WTC11 (cell line): ENCODE data around the gene AXL. TPM values are rescaled to one million over a fixed set of nuclear protein-coding genes. Genes with fewer than 3 reads are reported as not detected.

Experiments used
- ATAC-seq: fragments of 200-7000 bp; cut with Tn5 transposase; 2 replicates; pipeline ENCODE4 v1.10.0; 2021; ENCODE audit warnings: mild to moderate bottlenecking, moderate library complexity
- CTCF ChIA-PET: fragments of 300-600 bp; sonication (Branson Sonifier 250); formaldehyde crosslinking; loops from one replicate; lab custom pipeline; 2021; ENCODE audit warnings: antibody characterized with exemption; lab: Charles Lee
- POLR2A ChIA-PET: fragments of 350-600 bp; sonication (Branson Sonifier 250); formaldehyde crosslinking; loops from one replicate; lab custom pipeline; 2021; ENCODE audit warnings: antibody characterized with exemption; lab: Charles Lee
- DNase-seq: peaks from one replicate; pipeline ENCODE4 v3.0.0; 2021; ENCODE audit warnings: low spot score
- H3K27ac Mint-ChIP-seq: 2 replicates; pipeline ENCODE4 v1.8.0; 2021; ENCODE audit warnings: mixed read lengths
- H3K27me3 Mint-ChIP-seq: 2 replicates; pipeline ENCODE4 v1.8.0; 2021; ENCODE audit warnings: low read depth, mild to moderate bottlenecking, moderate library complexity, mixed read lengths
- H3K36me3 Mint-ChIP-seq: 2 replicates; pipeline ENCODE4 v1.8.0; 2021; ENCODE audit warnings: mixed read lengths
- H3K4me1 Mint-ChIP-seq: 2 replicates; pipeline ENCODE4 v1.8.0; 2022; ENCODE audit warnings: mixed read lengths
- H3K4me3 Mint-ChIP-seq: 2 replicates; pipeline ENCODE4 v1.8.0; 2021; ENCODE audit warnings: mild to moderate bottlenecking, moderate library complexity, mixed read lengths
- H3K9me3 Mint-ChIP-seq: 2 replicates; pipeline ENCODE4 v1.8.0; 2021; ENCODE audit warnings: mixed read lengths
- EMX1 ChIP-seq: fragments of 250-450 bp; sonication (Bioruptor Pico); IDR thresholded peaks from 2 replicates; pipeline ENCODE4 v1.8.0; 2021; ENCODE audit warnings: mild to moderate bottlenecking
- ESRRA ChIP-seq: sonication (generic); formaldehyde crosslinking; IDR thresholded peaks from 2 replicates; pipeline ENCODE4 v1.8.1; 2022; ENCODE audit warnings: mild to moderate bottlenecking, missing genetic modification reagents, borderline replicate concordance
- MYBL2 ChIP-seq: sonication (generic); formaldehyde crosslinking; IDR thresholded peaks from 2 replicates; pipeline ENCODE4 v1.8.1; 2023; ENCODE audit warnings: mild to moderate bottlenecking, moderate library complexity, missing genetic modification reagents
- NR3C1 ChIP-seq: sonication (generic); formaldehyde crosslinking; conservative IDR thresholded peaks from 2 replicates; pipeline ENCODE4 v1.8.1; 2023; ENCODE audit warnings: low read depth, mild to moderate bottlenecking, missing genetic modification reagents
- SMAD4 ChIP-seq: sonication (generic); formaldehyde crosslinking; IDR thresholded peaks from 2 replicates; pipeline ENCODE4 v1.8.0; 2022; ENCODE audit warnings: mild to moderate bottlenecking, missing genetic modification reagents
- ZNF219 ChIP-seq: sonication (generic); formaldehyde crosslinking; IDR thresholded peaks from 2 replicates; pipeline ENCODE4 v1.8.0; 2023; ENCODE audit warnings: missing genetic modification reagents, mild to moderate bottlenecking, borderline replicate concordance
- total RNA-seq: library from RNA; stranded (reverse); gene quantifications from 3 replicates; pipeline ENCODE4 v1.2.3, GENCODE V29; 2021
- TF ChIP-seq, protein P1 (sequence below): sonication (generic); formaldehyde crosslinking; IDR thresholded peaks from 2 replicates; pipeline ENCODE4 v1.8.1; 2022; ENCODE audit warnings: mild to moderate bottlenecking, moderate library complexity, missing genetic modification reagents
- TF ChIP-seq, protein P2 (sequence below): sonication (generic); formaldehyde crosslinking; IDR thresholded peaks from 2 replicates; pipeline ENCODE4 v1.8.1; 2023; ENCODE audit warnings: mild to moderate bottlenecking, moderate library complexity, missing genetic modification reagents
- TF ChIP-seq, protein P3 (sequence below): sonication (generic); formaldehyde crosslinking; IDR thresholded peaks from 2 replicates; pipeline ENCODE4 v1.8.0; 2022; ENCODE audit warnings: mild to moderate bottlenecking, missing genetic modification reagents
- TF ChIP-seq, protein P4 (sequence below): fragments of 250-450 bp; sonication (Bioruptor Pico); conservative IDR thresholded peaks from 2 replicates; pipeline ENCODE4 v1.9.0; 2021; ENCODE audit warnings: mild to moderate bottlenecking
- TF ChIP-seq, protein P5 (sequence below): fragments of 250-450 bp; sonication (Bioruptor Pico); IDR thresholded peaks from 2 replicates; pipeline ENCODE4 v1.8.0; 2021; ENCODE audit warnings: mild to moderate bottlenecking
- TF ChIP-seq, protein P6 (sequence below): sonication (generic); formaldehyde crosslinking; IDR thresholded peaks from 2 replicates; pipeline ENCODE4 v1.8.1; 2023; ENCODE audit warnings: mild to moderate bottlenecking, missing genetic modification reagents, borderline replicate concordance
- TF ChIP-seq, protein P7 (sequence below): sonication (generic); formaldehyde crosslinking; conservative IDR thresholded peaks from 2 replicates; pipeline ENCODE4 v1.8.1; 2022; ENCODE audit warnings: mild to moderate bottlenecking, missing genetic modification reagents
- TF ChIP-seq, protein P8 (sequence below): sonication (generic); formaldehyde crosslinking; IDR thresholded peaks from 2 replicates; pipeline ENCODE4 v1.8.0; 2023; ENCODE audit warnings: missing genetic modification reagents

AXL gene
- total RNA-seq, 1 experiment from 2014 or later: 25.0 TPM

DNA sequence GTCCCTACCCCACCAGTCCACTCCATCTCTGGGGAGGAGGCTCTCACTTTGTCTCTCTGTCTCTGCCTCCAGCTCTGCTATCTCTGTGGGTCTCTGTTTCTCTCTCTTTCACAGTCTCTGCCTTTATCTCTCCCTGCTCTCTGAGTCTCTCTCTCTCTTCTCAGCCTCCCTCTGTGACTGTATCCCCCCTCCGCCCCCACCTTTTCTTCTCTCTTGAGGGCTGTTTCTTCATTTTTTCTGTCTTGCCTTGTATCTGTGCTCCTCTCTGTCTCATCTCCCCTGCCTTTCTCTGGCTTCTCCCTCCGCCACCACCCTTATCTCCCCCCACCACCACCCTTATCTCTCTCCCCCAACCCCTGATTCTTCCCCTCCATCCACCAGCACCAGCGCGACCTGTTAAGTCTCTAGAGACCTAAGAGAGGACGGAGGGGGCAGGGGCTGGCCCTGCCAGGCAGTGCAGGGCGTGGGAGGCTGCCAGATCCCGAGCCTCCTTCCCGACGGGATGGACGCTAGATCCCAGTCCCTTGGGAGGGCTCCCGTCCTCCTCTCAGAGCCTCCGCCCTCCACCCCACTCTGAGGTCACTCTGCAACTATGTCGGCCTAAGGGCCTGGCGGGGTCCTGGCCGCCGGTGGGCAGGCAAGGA is 1.0 kb downstream of the AXL start (continued):
- TF ChIP-seq, protein P1, sequence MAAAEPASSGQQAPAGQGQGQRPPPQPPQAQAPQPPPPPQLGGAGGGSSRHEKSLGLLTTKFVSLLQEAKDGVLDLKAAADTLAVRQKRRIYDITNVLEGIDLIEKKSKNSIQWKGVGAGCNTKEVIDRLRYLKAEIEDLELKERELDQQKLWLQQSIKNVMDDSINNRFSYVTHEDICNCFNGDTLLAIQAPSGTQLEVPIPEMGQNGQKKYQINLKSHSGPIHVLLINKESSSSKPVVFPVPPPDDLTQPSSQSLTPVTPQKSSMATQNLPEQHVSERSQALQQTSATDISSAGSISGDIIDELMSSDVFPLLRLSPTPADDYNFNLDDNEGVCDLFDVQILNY (CRISPR knock-in tag): no peak
- TF ChIP-seq EMX1 (CRISPR knock-in tag) (no peak), NR3C1 (CRISPR knock-in tag) (no peak)
- TF ChIP-seq, protein P2, sequence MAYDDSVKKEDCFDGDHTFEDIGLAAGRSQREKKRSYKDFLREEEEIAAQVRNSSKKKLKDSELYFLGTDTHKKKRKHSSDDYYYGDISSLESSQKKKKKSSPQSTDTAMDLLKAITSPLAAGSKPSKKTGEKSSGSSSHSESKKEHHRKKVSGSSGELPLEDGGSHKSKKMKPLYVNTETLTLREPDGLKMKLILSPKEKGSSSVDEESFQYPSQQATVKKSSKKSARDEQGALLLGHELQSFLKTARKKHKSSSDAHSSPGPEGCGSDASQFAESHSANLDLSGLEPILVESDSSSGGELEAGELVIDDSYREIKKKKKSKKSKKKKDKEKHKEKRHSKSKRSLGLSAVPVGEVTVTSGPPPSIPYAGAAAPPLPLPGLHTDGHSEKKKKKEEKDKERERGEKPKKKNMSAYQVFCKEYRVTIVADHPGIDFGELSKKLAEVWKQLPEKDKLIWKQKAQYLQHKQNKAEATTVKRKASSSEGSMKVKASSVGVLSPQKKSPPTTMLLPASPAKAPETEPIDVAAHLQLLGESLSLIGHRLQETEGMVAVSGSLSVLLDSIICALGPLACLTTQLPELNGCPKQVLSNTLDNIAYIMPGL: no peak
- TF ChIP-seq, protein P3, sequence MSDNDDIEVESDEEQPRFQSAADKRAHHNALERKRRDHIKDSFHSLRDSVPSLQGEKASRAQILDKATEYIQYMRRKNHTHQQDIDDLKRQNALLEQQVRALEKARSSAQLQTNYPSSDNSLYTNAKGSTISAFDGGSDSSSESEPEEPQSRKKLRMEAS (CRISPR knock-in tag): no peak
- TF ChIP-seq, protein P4, sequence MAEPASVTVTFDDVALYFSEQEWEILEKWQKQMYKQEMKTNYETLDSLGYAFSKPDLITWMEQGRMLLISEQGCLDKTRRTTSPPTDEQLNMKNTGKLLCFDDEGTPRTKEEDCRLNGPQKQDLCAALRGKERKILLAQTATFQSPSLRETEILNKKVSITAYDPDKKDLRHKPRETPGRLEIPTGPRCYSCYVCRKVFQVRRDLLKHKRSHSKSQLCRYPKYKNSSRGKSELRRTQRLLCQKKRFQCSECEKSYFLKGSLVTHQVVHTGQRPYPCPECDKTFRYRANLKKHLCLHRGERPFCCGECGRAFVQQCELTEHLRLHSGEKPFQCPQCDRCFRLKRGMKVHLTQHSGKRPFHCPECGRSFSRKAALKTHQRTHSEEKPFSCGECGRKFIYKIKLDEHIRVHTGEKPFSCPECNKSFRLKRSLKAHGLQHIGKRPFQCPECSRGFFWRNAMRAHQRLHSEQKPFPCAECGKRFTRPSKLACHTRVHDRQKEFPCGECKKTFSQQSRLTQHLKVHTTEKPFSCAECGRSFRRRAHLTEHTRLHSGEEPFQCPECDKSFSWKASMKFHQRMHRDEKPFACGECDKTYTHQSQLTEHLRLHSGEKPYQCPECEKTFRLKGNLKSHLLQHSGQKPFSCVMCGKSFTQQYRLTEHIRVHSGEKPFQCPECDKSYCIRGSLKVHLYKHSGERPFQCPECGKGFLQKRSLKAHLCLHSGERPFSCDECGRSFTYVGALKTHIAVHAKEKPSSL (CRISPR knock-in tag): no peak

DNA sequence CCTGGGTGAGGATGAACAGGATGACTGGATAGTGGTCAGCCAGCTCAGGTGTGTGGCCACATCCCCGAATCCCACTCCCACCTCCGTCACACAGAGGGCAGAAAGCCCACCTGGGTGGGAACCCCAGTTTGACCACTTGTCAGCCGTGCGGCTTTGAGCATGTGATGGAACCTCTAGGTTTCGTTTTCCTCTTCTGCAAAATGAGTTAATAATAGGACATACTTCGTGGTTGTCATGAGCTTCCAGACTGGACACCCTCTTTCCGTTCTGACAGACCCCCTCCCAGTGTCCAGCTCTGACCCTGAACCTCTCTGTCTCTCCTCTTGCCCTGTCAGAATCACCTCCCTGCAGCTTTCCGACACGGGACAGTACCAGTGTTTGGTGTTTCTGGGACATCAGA is 1.8 kb downstream of the AXL start:
- POLR2A ChIA-PET: interaction anchor here (1.0 kb wide), 1 partner anchor 143 kb away, joined by 3 read pairs; the partner anchor contains the start of gene B9D2

More for the DNA sequence above, 1.8 kb downstream of the AXL start:
- ATAC-seq (no peak), DNase-seq (no peak)
- CTCF ChIA-PET: interaction anchor here (1.6 to 4.2 kb wide), 2 partner anchors 17 to 41 kb away, joined by 6 to 24 read pairs; no protein-coding TSS in a partner anchor
- H3K27ac Mint-ChIP-seq: no peak overlapping the region
- peak overlapping the region; percentile 78; the same call in 1 of the 2 replicates for H3K4me3 Mint-ChIP-seq
- peaks cover 58% of the 10 kb centered on the region for H3K4me1 Mint-ChIP-seq
- H3K27me3 Mint-ChIP-seq: no peaks in the 10 kb centered on the region
- no peaks in the 10 kb centered on the region for H3K9me3 Mint-ChIP-seq
- TF ChIP-seq, protein P4 (CRISPR knock-in tag): no peak
- TF ChIP-seq, protein P5, sequence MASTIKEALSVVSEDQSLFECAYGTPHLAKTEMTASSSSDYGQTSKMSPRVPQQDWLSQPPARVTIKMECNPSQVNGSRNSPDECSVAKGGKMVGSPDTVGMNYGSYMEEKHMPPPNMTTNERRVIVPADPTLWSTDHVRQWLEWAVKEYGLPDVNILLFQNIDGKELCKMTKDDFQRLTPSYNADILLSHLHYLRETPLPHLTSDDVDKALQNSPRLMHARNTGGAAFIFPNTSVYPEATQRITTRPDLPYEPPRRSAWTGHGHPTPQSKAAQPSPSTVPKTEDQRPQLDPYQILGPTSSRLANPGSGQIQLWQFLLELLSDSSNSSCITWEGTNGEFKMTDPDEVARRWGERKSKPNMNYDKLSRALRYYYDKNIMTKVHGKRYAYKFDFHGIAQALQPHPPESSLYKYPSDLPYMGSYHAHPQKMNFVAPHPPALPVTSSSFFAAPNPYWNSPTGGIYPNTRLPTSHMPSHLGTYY: no peak
- TF ChIP-seq ESRRA (CRISPR knock-in tag) (no peak), MYBL2 (CRISPR knock-in tag) (no peak), ZNF219 (CRISPR knock-in tag) (no peak), SMAD4 (CRISPR knock-in tag) (no peak)
- TF ChIP-seq, protein P6, sequence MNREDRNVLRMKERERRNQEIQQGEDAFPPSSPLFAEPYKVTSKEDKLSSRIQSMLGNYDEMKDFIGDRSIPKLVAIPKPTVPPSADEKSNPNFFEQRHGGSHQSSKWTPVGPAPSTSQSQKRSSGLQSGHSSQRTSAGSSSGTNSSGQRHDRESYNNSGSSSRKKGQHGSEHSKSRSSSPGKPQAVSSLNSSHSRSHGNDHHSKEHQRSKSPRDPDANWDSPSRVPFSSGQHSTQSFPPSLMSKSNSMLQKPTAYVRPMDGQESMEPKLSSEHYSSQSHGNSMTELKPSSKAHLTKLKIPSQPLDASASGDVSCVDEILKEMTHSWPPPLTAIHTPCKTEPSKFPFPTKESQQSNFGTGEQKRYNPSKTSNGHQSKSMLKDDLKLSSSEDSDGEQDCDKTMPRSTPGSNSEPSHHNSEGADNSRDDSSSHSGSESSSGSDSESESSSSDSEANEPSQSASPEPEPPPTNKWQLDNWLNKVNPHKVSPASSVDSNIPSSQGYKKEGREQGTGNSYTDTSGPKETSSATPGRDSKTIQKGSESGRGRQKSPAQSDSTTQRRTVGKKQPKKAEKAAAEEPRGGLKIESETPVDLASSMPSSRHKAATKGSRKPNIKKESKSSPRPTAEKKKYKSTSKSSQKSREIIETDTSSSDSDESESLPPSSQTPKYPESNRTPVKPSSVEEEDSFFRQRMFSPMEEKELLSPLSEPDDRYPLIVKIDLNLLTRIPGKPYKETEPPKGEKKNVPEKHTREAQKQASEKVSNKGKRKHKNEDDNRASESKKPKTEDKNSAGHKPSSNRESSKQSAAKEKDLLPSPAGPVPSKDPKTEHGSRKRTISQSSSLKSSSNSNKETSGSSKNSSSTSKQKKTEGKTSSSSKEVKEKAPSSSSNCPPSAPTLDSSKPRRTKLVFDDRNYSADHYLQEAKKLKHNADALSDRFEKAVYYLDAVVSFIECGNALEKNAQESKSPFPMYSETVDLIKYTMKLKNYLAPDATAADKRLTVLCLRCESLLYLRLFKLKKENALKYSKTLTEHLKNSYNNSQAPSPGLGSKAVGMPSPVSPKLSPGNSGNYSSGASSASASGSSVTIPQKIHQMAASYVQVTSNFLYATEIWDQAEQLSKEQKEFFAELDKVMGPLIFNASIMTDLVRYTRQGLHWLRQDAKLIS (CRISPR knock-in tag): no peak
- TF ChIP-seq, protein P7, sequence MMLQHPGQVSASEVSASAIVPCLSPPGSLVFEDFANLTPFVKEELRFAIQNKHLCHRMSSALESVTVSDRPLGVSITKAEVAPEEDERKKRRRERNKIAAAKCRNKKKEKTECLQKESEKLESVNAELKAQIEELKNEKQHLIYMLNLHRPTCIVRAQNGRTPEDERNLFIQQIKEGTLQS: no peak
- TF ChIP-seq, protein P8, sequence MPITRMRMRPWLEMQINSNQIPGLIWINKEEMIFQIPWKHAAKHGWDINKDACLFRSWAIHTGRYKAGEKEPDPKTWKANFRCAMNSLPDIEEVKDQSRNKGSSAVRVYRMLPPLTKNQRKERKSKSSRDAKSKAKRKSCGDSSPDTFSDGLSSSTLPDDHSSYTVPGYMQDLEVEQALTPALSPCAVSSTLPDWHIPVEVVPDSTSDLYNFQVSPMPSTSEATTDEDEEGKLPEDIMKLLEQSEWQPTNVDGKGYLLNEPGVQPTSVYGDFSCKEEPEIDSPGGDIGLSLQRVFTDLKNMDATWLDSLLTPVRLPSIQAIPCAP: no peak
- TF ChIP-seq, all 79 proteins: peak for 0
- peaks cover 9% of the 10 kb centered on the region for H3K36me3 Mint-ChIP-seq
